ENCODE results near the gene FBN1.

The FBN1 gene

DNA sequence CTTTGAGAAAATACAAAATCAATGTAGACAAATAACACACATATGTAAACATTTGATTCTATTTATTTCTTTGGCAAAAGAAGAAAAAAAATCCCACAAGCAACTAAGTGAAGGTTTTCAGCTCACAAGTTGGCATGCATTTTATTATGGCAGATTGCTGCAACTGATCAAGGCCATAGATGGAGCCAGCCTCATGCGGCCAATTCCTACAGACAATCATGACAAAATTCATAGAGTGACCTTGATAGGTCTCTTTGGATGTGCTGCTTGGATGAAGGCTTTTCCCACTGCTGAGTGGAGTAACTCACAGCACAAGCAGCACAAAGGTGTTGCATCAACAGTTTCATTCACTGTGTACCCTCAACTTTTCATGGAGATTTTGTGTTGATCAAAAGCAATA lies 22.1 kb downstream of the FBN1 start:
- no peak for DNase-seq

DNA sequence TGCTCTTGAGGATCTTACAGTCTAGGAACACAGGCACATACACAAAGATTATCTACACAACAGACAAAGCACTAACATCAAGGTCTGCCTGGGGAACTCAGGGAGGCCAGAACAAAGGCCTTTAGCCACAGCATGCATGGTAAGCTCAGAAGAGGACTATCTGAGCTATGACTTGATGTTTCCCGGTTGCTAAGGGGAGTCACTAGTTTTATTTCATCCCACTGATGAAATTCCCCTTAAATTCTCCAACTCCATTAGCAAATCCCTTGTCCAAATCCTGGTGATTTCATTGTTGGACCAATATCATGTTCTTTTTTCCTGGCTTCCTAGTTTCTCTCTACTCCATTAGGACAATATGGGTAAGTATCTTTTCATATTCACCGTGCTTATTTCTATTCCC lies 23.3 kb downstream of the FBN1 start:
- no peak for DNase-seq

- no peak for DNase-seq
Measured at GRCh38 chr15:48619446-48619845, 26.1 kb downstream of the FBN1 start.

DNA sequence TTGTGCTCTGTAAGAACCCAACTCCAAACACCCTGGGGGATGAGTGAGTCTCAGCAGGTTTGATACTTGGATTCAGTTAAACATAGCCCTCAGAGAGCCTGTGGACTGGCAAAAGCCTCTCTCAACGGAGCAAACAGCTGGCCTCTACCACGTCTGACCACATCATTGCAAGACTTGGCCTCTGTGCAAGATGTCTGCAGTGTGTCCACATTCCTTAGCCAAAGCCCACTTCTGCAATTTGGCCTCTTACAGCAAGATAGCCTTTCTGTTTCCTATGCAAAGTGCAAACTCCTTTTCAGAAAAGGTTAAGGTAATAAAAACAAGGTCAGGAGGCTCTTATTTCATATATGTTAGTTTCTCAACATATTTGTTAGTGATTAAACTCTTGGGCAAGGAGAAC lies 27.9 kb downstream of the FBN1 start:
- no peak for DNase-seq

DNA sequence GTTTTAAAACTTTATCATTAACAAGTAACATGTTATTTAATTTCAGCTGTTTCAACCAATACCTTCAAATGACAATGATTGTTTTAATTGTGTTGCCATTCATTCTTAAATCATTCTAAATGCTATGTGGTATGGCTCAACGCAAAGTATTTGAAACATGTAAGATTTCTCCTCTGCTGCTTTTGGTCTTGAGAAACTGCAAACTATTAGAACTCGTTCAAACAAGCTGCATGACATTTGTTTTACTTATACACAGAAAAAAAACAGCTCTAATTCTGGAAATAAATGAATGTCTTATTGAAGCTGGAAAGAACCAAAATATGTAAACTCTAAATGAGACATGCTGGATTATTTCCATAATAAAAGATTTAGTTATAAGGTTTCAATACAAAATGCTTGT lies 29.3 kb downstream of the FBN1 start:
- no peak for DNase-seq

DNA sequence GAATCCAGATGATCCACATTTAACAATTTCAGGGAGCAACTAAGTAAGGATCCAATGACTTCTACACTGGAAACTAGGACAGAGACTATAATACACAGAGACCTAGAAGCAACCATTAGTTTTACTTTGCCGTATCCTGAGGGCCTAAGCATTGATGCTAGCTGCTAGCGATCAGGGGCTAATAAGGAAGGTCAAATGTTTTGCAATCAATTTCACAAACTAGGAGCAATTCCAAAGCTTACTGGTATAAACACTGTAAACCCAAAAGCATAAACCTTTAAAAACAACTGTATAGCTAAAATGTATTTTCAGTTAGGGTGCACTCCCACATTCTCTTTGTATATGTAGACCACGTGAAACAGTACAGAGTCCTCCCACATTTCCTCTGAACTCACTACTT lies 31.5 kb downstream of the FBN1 start:
- DNase-seq, result no peak

GRCh38 chr15:48609486-48609885 lies 36.0 kb downstream of the FBN1 start:
- no peak for DNase-seq

- no peak for DNase-seq
Measured at GRCh38 chr15:48607846-48608245, 37.7 kb downstream of the FBN1 start.

GRCh38 chr15:48604567-48604966 lies 40.9 kb downstream of the FBN1 start:
- no peak for DNase-seq

DNA sequence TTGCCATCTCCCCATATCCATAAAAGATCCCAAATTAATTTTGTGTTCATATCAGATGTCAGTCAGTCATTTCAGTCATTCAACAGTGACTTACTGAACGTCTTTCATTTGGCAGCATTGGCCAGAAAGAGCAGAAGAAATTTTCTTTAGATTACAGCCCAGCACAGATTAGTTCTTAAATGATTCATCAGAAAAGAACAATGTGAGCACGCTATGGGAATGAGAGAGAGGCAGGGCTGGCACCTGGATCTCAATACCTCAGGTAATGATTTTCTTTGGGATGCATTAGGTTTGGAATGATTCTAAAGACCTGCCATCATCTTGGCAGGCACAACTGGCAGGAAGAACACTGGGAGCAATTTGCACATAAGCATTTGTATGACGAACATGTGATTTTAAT lies 41.6 kb downstream of the FBN1 start:
- DNase-seq, result no peak

DNA sequence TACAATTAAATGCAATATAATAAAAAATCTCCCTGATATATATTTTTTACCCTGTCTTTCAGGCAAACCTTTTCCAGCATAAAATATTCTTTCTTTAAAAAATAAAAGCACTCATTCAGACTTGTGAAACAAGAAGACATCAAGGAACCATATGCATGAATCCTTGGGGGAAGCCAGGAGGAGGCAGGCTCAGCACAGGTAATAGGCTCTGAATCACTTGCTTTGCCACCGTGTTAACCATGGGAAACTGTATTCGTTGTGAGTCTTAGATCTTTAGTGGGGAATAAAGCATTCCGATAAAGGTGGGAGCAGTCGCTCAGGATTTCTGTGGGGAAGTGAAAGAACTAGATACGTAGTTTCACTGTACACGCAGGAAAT lies 42.4 kb downstream of the FBN1 start:
- no peak for DNase-seq

DNA sequence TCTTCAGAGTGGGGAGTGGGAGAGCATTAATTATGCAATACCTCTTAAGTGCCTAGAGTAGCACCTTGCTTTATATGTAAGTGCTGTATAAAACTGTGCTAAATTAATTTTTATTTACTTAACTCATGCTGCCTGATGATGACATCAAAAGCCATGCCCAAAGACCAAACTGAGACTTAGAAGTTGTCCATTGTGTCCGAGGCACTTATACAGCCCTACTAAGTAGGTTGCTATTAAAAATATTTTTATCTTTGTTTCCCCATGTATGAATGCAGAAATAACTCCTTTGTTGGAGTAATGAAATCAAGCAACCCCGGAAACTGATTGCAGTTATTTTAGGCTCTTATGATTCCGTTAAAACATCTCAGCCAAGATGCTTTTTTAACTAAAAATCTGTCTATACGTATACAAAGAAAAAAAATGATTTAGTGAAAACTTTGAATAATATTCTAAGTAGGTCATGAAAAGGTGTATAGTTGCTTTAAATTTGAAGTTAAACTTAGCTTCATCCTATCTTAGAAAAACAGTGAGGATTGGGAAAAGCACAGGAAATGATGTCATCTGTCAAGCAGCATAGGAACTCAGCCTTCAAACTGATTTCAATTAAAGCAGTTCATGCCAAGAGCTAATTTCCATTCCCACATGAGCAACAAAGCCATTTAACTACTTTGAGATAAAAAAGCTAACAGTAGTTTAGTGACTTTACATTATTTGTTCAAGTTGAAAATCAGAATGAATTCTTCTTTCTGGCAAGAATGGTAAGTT lies 43.0 kb downstream of the FBN1 start:
- no peak for DNase-seq

GRCh38 chr15:48601095-48601494 lies 44.4 kb downstream of the FBN1 start:
- DNase-seq, result no peak

DNA sequence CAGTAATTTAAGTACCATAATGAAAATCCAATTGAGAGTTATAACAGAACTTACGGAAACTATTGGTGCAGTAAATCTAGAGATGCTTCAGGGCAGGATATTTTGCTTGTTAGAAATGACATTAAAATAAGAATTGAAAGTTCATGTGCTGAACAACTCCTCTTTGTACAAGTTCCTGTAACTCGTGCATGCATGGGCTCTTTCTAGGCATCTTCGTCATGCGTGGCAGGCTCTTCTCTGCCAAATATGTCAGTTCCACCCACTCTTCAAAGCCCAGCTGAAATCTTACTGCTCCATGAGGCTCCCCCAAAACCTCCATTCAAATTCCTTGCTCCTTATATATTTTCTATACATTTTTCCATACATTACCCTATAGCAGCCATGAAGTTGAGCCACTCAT lies 48.7 kb downstream of the FBN1 start:
- DNase-seq, result no peak

GRCh38 chr15:48596415-48596814 lies 49.1 kb downstream of the FBN1 start:
- DNase-seq, result no peak

DNA sequence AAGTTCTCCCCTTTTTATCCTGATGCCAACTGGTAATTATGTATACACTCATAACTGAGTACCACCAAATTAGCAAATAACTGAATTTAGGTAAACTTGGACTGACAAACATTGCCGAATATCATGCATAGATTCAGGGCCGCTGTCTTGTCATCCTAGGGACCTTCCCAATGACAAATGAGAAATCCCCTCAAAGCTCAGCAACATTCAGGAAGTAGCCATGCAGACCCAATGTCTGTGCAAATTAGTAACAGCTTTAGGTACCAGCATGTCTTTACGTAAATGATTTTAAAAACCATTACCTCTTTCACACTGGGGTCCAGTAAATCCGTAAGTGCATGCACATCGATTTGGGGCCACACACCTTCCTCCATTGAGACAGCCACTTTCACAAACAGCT lies 49.5 kb downstream of the FBN1 start:
- DNase-seq, result no peak

GRCh38 chr15:48592933-48593332 lies 52.6 kb downstream of the FBN1 start:
- DNase-seq, result no peak

DNA sequence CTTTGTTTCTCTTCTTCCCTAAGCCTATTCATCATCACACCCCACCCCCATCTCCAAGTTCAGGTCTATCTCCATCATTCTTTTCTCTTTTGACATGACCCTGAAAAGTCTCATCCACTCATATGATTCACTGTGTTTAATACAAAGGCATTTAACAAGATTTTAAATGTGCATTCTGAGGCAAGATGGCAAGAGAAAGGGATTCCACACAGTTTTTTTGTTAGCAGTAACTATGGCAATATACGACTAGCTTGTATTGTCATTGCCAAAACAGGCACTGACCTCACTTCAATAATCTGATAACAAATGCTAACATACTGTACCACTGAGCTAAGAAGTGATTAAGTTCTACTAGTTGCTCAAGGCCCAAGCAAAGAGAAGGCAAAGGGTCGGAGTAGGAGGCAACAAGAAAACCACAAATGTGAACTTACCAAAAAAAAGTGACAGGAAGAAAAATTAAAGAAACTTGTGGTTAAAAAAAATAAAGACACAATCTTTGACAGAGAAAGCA lies 53.2 kb downstream of the FBN1 start:
- no peak for DNase-seq

- no peak for DNase-seq
Measured at GRCh38 chr15:48590723-48591122, 54.8 kb downstream of the FBN1 start.

GRCh38 chr15:48584812-48585563 lies 60.5 kb downstream of the FBN1 start:
- no peak for DNase-seq

DNA sequence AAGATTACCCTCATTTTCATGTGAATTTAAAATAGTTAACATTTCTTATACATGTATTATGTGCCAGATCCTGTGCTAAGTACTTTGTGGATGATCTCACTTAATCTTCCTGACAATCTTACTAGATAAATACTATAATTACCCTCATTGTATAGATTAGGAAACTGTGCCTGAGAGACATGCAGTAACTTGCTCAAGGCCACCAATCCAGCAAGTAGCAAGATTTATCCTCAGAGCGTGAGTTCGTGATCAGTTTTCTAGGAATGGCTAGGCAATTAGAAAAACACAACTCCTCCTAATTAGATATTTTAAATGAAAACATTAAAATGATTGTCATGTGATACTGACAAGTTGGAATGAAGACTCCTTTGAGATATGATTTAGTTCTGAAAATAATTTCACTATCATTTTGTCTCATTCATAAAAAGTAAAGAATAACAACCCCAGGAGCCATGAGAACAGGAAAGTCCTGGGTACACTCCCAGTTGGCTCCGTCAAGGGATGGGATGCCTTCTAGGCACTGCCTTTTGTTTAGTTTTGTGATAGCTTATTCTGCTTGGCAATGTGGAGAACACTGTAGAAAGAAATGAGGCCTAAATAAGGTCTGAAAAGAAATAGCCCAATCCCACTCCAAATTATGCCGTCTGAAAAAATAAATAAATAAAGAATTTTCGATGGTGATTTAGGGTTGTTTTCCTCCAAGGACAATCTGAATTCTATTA lies 61.3 kb downstream of the FBN1 start:
- no peak for DNase-seq
